ENCODE results near the gene OSBPL3.
A peak's percentile ranks its signal among the peaks of the same experiment; 100 is the strongest.

The OSBPL3 gene

DNA sequence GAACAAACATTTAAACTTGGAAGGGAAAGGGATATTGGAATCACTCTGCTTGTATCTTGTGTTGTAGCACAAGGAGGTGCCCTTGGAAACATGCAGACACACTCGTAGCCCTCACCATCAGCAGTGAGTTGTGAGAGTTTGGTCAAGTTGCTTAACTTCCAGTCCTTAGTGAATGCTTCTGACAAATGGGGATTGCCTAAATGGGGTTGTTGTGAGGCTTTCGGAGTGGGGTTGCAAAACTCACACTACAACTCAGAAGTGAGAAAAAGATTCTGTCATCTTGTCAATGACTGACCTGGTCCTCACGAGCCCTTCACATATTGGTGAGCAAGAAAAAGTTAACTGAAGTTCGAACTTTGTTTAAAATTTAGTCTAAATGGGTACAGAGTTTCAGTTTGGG, 193.7 kb downstream of the OSBPL3 start:
- no peak for DNase-seq

DNA sequence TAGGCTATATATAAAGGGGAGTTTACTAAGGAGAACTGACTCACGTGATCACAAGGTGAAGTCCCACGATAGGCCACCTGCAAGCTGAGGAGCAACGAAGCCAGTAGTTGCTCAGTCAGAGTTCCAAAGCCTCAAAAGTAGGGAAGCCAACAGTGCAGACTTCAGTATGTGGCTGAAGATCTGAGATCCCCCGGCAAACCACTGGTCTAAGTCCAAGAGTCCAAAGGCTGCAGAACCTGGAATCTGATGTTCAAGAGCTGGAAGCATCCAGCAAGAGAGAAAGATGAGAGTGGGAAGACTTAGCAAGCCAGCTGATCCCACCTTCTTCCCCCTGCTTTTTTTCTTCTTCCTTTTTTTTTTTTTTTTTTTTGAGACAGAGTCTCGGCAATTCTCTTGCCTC, 195.7 kb downstream of the OSBPL3 start:
- DNase-seq = no peak

DNA sequence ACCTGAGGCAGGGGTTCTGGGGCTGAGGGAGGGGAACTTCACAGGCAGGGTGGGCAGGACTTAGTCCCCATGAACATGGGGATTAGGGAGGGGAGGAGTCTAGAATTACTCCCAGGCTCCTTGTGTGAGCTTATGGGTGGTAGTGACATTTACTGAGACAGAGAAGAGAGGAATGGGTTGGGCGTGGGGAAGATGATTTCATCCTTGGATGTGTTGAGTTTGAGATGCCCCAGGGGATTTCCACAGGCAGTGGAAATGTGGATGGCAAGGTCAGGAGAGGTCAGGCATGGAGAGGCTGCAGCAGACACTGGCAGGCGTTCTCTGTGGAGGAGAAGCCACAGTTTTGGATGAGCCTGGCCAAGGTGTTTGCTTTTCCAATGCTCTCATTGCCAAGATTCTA, 196.3 kb downstream of the OSBPL3 start:
- DNase-seq = no peak

DNA sequence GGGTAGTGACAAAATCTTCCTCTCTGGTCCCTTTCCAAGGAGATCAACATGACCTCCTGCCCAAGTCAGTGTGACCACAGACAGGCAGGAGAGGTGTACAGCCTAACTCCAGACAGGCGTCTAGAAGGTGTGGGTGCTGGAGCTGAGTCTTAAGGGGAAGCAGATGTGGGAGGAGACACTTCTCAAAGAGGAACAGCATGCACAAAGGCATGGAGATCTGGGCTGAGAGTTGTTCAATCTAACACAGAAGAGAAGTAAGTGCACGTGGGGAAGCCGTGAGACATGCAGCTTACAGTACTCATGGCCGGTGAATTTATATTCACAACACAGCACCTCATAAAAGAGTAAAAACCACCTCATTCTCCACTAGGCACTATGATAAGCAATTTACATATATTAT, 198.9 kb downstream of the OSBPL3 start:
- no peak for DNase-seq

DNA sequence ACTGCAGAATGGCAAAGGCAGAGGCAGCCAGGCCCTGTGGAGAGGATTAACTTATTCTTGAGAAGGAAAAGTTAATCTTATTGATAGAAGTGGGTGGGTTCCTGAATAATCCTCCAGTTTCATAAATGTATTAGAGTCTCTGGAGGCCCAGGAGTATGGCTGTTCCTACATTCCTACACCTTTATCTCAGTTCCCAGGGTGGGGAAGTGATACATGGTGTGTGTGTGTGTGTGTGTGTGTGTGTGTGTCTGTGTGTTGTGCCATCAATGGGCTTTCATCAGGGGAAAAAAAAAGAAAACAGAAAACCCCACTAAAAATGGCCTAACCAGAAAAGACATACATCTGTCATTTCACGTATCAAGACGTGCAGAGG, 200.7 kb downstream of the OSBPL3 start:
- no peak for DNase-seq

DNA sequence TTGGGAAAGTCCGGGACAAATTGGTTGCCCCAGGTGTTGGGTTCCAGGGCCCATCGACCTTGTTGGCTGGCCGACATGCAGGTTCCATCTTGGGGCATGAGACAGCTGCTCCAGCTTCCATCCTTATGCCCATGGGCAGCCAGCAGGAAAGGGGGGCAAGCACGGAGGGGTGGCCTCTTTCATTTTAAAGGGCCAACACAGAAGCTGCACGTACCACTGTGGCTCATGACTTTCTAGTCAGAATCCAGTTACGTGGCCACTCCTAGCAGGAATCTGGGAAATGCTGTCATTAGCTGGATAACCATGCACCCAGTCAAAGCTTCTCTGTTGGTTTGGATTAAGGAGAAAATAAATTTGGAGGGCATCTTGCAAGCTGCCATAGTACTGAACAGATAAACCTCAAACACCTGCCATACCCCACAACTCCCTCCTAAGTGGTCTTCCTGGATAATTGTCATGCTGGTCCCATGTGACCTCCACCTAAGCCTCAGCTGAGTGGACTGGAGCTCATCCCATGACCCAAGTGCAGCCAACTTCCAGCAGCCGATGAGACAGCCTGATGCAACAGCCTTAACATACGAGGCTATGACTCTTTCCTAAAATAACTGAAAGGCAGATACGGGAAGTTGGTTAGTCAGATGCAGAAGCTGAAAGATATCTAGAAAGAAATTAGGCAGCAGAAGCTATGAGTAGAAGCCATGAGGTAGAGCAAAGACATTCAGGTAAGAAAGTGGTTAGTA, 201.3 kb downstream of the OSBPL3 start:
- no peak for DNase-seq

DNA sequence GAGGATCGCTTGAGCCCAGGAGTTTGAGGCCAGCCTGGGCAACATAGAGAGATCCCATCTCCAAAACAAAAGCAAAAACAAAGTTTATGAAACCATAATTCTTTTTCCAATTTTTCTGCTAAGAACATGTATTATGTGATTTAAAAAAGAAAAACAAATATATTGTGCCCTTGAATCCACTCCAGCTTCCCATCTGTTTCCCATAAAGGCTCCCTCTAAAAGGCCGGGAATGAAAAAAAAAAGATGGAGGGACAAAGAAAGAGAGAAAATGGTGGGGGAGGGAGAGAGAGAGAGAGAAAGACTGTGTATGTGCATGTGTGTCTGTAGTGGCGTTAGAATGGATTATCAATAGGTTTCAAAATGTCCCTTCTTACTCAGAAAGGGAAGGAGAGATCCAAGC, 202.2 kb downstream of the OSBPL3 start:
- no peak for DNase-seq

DNA sequence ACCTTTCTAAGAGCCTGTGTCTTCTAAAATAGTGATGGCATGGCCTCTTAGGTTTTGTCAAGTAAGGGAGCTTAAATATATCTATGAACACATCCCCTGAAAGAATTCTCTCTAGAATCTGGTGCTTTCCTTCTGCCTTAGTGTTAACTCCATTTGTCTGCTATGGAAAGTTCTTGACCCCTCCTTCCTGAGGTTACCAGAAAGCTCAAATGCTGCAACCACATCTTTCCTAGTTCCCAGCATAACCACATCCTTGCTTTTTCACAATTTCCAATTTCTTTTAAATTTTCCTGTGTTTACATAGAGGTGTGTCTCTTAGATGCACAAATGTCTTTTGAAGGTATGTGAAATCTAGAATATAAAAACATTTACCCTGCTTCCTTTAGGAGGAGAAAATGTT, 206.3 kb downstream of the OSBPL3 start:
- DNase-seq = no peak

DNA sequence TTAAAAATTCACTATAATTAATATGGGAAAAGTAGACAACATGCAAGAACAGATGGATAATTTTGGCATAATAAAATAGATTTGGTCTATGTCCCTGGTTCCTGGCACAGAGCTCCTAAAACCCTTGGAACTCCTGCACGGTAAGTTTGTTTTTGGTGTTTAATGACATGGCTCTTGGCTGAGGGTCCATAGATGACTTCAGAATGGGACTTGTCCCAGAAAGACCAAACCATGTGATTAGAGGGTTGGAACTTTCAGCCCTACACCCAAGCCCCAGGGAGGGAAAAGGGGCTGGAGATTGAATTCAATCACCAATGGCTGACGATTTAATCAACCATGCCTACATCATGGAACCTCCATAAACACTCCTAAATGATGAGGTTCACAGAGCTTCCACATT, 210.1 kb downstream of the OSBPL3 start:
- no peak for DNase-seq

DNA sequence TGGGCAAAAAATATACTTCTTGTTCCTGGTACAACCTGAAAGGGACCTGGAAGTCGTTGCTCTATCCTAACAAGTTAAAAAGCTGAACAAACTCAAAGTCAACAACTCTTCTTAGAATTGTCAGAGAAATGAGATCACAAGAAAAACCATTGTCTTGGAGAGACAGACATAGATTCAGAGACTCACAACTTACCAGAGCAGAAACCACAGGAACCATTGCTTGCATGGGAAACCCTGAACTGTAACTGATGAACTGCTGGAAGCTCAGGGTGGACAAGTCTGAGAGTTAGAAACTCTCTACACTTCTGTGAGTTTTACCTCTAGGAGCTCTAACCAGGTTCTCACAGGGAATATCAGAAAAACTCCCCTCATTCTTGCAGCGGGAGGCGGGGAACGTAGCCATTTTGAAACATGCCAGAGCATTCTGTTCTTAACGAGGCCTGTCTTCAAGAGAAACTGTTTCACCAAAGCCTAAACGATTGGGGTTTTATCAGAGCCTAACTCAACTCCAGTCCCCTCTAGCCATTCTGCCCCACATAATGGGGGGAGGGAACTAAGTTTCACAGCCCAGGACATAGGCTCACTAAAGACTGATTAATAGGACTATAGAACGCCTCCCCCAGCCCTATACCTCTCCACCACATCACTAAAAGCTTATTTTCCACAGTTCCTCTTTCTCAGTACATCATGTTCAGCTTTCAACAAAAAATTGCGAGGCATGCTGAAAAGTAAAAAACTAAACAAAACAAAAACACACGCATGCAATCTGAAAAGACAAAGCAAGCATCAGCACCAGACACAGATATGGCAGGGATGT, 210.8 kb downstream of the OSBPL3 start:
- DNase-seq = no peak

DNA sequence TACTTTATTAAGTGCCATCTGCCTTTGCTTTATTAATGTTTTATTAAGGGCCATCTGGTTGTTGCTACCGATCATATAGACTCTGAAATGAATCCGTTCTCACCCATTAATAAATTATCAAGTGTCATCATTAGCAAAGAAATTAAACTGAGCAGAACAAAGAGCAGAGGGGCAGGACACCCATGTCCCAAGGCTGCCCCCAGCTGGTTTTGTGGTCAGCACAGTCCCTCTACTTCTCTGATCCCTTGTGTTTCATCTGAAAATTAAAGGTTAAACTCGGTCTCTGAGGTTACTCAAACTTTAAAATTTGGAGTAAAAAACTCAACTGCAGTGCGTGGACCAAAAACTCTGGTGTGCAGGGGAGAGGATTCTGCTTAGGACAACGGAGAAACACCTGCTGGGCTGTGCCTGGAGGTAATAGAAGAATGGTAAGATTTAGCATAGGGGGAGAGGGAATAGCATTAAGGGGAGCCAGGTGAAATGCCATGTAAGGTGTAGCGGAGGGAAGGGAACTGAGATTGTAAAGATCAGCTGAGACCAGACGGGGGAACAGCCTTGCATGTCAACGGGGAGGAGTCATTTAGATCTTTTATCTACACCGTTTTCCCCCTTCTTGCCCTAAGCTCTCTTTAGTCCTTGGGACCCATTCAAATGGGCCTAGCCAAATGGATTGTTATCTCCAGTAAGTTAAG, 212.0 kb downstream of the OSBPL3 start:
- DNase-seq = no peak

DNA sequence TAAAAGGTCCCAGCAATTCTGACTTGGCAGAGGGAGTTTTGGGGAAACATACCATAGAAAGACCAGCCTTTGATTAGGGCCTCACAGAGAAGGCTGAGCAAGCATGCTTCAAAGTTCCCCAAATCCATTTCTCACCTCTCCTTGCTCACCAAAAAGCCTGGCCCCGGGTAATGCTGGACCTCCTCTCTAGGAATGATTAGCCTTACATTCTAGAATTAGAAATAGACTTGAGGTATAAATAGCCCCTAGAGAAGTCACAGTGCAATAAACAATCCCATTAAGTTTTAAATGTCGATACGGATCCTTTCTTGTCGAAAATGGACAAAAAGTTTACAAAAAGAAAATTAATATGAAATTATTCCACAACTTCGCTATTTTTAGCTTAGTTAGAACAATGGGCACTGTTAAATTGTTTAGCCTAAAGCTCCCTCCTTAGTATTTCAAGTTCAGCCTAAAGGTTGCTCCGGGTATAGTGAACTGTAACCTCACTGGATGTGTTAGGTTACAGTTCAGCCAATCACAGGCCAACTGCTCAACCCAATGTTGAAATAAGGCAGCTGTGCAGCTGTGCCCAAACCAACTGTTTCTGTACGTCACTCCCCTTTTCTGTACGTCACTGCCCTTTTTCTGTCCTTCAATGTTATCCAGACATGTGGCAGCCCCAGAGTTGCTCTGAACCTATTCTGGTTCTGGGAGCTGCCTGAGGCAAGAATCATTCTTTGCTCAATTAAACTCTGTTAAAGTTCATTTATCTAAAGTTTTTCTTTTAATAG, 214.8 kb downstream of the OSBPL3 start:
- DNase-seq = no peak

DNA sequence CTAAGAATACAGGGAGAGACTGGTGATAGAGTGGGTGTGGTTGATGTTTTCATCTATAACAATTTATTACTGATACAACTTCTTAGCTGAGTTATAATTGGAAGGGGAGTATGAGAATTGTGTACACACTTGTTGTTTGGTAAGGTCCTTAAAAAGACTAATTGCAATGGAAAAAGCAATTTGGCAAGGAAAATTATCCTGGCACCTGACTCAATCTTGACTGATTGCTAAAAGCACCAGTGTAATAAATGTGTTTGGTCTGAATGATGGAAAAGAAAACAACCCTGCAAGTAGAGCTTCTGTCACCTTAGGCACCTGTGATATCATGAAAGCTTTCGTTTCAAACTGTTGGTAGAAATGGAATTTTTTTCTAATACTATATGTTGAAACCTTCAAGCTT, 216.0 kb downstream of the OSBPL3 start:
- DNase-seq = no peak

DNA sequence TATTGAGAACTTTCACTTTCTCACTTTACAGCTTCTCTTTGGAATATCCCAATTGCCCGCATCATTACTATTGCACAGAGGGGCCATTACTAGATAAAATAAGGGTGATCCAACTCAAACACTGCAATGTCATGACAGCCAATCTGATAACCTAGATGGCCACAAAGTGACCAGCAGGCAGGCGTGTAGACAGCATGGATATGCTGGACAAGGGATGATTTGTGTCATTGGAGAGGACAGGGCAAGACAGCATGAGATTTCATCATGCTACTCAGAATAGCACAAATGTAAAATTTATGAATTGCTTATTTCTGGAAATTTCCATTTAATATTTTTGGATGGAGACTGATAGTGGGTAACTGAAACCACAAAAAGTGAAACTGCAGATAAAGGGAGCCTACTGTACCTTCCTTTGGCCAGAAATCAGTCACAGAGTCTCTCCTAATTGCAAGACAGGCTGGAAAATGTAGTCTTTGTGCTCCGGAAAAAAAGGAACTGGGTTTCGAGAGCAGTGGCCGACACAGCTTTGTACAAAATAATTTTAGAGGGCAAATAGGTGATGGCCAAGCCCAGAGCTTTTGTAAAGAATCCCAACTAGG, 216.6 kb downstream of the OSBPL3 start:
- DNase-seq = no peak

DNA sequence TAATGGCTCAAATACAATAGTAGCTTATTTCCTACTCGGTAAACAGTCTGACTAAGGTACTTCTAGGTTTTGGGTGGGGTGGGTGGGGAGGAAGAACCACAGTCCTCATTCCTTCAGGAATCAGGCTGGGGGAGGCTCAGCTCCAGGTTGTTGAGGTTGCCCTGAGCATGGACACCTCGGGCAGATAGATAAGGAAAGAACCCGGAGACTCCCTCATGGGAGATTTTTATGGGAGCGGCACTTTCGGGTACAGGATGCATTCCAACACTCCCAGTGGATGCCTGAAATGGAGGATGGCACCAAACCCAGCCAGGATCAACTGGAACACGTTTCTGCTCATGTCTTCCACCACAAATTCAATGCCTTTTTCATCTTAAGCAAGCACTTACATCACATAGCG, 217.2 kb downstream of the OSBPL3 start:
- DNase-seq = no peak

DNA sequence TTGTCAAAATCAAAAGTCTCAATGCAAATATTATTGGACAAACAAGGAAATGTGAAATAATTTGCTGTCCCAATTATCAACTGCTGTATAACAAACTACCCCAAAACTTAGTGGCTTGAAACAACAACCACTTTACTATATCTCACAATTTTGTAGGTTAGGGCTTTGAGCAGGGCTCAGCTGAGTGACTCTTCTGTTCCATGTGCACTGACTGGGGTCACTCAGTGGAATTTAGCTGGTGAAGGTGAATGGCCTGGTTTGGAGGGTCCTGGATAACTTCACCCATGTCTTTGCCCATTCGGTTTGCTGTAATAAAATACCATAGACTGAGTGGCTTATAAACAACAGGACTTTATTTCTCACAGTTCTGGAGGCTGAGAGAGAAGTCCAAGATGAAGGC, 219.0 kb downstream of the OSBPL3 start:
- no peak for DNase-seq

DNA sequence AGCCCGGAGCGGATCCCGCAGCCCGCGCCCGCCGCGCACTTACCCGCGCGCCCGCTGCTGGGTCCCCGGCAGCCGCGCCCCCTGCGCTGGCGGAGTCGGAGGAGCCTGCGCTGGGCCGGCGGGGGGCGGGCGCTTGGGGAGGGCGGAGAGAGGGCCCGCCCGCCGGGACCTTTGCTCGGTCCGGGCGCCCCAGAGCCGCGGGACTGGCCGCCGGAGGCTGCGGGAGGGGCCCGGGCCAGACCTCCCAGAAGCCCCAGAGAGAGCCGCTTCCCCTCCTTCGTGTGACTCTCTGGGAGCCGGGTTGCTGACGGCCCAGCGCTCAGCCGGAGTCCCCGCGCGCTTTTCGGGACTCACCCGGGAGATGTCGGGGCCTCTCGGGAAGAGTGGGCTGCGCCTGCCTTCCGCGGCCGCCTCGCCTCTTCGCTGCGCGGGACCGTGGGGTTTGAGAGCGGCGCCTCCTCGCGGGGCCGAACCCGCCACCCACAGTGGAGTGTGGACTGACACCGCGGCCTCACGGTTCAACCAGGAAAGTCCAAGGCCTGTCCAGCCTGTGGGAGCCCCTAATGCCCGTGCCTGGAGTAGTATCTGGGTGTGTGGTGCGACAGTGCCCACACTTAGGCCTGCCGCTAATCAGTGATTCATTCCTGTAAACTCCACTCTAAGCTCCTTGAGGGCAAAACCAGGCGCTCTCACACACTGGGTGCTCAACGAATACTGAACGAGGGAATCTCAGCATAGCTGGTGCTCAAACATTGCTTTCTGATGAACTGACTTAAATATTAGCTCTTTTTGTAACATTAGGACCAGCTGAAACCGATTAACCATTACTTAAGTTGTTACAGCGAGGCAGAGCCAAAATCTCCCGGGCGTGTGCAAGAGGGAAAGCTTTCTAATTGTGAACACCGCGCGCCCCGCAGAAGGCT, 222.4 kb downstream of the OSBPL3 start, which contains the start of gene GSDME:
Gene GSDME (minus strand): TSS at position 112 of the 923 bp plus-strand sequence. CDS start 7,690 bp downstream, outside the sequence.
- peak; percentile 72 for DNase-seq

DNA sequence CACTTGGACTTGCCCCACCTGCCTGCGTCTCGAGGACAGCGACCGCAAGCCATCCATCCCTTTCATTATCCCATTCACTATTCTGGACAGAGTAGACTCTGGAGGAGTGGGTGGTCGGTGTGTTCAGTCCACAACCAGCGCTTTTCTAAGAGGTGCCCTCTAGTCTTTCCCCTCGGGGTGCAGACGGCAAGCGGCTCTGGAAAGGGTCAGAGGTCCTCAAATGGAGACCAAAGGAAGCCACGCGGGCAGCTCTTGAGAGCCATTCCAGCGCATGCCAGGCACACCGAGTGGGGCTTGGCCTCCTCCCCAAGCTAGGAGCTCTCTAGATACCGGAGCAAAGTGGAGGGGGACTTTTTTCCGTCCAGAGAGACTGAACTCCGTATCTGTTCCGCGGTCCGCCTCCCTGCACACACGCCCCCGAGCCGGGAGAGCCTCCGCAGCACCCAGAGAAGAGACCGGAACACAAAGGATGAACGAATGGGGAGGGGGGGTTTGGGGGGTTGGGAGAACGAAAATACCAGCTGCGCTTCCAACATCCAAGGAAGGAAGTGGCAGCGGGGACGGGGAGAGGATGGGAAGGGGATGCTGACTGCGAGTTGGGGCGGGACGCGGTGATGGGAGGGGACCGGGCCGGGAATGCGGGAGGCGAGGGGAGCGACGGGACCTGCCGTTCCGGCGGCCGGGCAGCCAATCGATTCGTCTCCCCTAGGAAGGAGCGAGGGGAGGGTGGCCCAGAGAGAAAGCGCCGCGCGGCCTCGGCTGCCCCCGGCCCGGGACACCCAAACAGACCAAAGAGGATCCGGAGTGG, 223.2 kb downstream of the OSBPL3 start:
- DNase-seq = peak; percentile 69

DNA sequence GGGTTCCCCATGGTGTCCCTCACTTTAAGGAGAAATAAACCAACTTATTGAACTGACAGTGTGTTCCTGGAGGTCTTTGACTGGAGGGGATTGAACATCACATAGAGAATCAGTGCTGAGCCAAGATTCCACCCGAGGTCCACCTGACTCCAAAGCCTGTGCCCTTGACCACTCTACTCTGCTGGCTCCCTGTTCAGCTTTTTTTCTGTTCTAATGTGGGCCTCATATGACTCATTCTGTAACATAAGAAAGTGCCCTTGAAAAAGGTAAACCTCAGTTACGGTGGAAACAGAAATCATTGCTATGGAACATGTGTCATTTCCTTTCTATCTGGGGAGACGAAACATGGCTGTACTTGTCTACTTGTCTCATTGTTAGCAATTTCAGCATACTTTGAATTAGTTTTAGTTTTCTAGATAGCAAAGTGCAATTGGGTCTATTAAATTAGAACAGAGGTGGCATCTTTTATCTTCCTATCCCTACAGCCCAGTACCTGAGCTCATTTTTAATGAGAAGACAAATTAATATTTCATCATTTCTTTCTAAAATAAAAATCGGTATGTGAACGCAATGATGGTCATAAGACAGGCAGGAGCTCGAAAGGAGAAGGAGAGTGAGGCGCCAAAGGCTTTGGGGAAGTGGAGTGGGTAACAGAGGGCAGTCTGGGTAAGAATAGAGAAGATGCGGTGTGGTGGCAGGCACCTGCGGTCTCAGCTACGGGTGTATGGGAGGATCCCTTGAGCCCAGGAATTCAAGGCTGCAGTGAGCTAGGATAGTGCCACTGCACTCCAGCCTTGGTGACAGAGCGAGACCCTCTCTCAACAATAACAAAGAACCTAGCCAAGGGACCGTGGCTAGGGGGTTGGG, 224.2 kb downstream of the OSBPL3 start:
- DNase-seq = no peak
